GM19351 (cell line): Measurements from ENCODE around the gene CDC34.
"Not testable (repeated sequence)": the region's sequence is repeated elsewhere in the genome, so short reads cannot be mapped to it uniquely, and the experiment has no call there.

Experiments used
- ATAC-seq: cut with Tn5 transposase; IDR thresholded peaks from one replicate; pipeline ENCODE4 v1.9.1; 2021; ENCODE audit warnings: mild to moderate bottlenecking, moderate library complexity; ENCODE audit not compliant: unreplicated experiment

The CDC34 gene

GRCh38 chr19:572743-573518 is 41.4 kb downstream of the CDC34 start:
- no peak for ATAC-seq

- no peak for ATAC-seq
Observed at GRCh38 chr19:573519-573825, 41.9 kb downstream of the CDC34 start.

- ATAC-seq, result no peak
Observed at GRCh38 chr19:574658-575526, 43.3 kb downstream of the CDC34 start.

DNA sequence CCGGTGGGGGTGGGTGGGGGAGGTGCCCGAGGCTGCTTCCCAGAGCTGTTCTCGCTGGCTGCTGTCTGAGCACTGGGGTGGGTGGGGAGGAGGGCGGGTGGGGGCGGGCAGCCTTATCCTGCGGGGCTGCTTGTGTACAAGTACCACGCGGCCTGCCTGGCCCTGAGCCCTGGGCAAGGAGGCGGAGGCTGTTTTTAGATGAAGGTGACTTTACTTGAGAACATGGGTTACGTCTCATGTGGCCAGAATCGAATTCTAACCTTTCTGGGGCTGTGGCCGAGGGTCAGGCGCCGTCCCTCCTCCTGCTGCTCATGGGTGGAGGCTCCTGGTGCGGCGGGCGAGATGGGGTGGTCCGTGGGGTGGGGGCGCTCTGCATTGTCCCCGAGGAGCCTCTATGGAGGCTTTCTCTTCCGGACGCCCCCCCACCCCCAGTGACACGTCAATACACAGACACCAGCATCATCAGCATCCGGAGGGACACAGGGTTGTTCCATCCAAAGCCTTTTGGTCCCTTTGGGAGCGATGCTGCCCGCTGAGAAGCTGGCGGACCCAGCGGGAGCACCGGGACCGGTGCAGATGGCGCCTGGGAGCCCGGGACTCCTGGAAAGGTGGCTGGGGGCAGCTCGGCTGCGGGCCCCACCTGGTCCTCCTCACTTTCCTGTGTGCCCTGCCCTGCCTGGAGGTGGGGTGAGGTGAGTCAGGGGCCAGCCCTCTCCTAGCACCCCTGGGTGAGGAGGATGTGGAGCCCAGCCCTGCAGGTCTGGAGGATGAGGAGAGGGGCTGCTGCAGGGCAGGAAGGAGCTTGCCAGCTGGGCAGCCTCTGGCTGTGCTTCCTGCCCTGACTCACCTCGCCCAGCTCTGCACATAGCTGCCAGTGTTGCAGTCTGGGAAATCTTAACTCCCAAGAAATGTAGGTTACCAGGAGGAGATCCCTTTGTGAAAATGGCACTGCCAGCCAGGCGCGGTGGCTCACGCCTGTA is 44.3 kb downstream of the CDC34 start:
- ATAC-seq, result no peak

DNA sequence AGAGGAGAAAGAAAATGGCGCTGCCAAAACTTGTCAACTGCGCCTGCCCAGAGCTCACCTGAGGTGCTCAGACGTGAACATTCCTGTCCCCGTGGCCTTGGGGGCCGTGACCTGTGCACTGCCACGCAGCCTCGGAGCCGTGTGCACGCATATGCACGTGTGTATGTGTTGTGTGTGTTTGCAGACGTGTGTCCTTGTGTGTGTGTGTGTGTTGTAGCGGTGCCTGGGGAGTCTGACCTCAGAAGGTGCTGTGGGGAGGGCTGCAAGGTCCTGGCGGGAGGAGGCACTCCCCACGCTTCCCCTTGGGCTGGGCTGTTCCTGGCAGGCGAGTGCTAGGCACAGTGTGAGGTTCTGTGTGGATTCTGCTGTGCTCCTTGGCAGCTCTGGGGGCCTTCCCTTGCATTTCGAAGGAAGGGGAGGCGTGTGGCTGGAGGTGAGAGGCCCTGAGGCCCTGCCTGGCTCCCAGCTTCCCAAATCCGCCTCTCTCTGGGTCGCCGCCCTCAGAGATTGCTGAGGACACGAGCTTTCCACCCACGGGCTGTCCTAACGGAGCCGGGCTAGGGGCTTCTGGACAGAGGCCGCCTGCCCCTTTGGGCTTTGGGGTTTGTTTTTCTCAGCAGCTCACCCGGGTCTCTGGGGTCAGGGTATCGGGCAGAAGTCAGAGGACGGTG is 45.3 kb downstream of the CDC34 start:
- ATAC-seq, result no peak

GRCh38 chr19:577439-578392 is 46.2 kb downstream of the CDC34 start:
- no peak for ATAC-seq

DNA sequence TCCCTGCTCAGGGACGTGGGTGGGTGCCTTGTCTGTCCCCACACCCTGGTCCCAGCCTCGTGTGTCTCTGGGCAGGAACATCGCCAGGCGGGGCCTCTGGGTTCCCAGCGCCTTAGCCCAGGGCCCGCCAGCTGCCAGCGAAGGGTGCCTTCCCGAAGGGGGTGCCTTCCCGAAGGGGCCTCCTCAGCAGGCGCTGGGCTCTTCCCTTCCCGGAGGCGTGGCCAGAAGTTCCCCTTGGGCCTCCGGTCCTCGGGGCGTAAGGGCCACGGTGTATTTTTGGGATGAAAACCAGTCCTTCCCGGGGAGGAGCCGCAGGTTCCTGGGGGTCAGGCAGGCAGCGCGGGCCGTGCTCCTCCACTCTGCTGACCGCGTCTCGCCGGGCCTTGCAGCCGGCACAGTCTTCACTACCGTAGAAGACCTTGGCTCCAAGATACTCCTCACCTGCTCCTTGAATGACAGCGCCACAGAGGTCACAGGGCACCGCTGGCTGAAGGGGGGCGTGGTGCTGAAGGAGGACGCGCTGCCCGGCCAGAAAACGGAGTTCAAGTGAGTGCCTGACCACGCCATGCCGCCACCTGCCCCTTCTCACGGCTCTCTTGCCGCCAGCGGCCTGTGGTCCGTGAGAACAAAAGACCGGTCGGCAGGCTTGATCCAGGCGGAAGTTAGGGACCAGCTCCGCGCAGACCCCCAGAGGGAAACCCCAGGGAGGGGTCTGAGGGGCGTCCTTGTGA is 47.7 kb downstream of the CDC34 start:
- no peak for ATAC-seq

GRCh38 chr19:579842-580155 is 48.2 kb downstream of the CDC34 start:
- ATAC-seq, result no peak

DNA sequence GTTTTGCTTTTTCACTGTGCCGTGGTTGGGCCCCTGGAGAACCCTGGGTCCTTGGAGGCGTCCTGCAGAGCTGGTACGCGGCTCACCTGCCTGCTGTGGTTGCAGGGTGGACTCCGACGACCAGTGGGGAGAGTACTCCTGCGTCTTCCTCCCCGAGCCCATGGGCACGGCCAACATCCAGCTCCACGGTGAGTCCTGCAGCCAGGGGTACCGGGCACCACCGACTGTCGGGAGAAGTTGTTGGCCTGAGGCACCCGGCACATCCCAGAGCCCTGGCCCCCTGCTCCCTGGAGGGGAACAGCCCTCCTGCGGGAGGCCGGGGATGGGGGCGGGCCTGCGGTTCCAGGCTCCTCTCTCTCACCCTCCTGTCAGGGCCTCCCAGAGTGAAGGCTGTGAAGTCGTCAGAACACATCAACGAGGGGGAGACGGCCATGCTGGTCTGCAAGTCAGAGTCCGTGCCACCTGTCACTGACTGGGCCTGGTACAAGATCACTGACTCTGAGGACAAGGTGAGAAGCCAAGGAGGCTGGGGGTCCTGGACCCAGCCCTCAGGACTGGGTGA is 48.8 kb downstream of the CDC34 start:
- ATAC-seq, result no peak

- ATAC-seq, result no peak
Observed at GRCh38 chr19:581399-582111, 50.0 kb downstream of the CDC34 start.

GRCh38 chr19:582497-583197 is 51.1 kb downstream of the CDC34 start:
- no peak for ATAC-seq

DNA sequence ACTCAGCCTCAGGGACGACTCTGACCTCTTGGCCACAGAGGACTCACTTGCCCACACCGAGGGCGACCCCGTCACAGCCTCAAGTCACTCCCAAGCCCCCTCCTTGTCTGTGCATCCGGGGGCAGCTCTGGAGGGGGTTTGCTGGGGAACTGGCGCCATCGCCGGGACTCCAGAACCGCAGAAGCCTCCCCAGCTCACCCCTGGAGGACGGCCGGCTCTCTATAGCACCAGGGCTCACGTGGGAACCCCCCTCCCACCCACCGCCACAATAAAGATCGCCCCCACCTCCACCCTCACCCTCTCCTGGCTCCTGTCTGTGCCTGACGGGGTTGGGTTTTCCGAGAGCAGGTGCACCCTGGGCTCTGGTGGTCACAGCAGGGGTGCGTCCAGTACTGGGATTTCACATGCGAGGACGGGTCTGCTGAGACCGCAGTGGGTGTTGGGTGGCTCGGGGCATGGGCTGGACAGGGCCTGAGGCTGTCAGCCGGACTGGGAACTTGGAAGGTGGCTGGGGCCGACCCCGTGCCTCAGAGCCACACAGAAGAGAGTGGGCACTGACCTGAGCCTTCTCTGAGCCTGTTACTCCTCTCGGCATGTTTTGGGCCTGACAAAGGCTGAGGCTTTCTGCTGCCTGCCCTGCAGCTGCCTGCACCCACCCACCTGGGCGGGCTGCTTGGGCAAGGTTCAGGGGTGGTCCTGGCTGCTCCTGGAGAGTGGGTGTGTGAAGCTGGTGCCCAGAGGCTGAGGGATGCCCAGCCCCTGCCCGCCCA is 51.8 kb downstream of the CDC34 start:
- ATAC-seq, result no peak

DNA sequence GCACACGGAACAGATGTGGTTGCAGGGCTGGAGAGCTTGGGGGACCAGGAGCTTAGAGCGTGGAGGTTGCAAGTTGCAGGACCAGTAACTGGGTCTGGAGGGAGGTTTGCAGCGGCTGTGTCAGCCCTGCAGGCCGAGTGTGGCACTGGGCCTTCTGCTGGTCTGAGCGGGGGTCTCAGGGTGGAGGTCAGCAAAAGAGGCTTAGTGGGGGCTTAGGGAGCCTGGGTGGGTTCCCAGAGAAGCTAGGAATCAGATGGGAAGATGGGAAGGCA is 52.3 kb downstream of the CDC34 start:
- ATAC-seq, result no peak

DNA sequence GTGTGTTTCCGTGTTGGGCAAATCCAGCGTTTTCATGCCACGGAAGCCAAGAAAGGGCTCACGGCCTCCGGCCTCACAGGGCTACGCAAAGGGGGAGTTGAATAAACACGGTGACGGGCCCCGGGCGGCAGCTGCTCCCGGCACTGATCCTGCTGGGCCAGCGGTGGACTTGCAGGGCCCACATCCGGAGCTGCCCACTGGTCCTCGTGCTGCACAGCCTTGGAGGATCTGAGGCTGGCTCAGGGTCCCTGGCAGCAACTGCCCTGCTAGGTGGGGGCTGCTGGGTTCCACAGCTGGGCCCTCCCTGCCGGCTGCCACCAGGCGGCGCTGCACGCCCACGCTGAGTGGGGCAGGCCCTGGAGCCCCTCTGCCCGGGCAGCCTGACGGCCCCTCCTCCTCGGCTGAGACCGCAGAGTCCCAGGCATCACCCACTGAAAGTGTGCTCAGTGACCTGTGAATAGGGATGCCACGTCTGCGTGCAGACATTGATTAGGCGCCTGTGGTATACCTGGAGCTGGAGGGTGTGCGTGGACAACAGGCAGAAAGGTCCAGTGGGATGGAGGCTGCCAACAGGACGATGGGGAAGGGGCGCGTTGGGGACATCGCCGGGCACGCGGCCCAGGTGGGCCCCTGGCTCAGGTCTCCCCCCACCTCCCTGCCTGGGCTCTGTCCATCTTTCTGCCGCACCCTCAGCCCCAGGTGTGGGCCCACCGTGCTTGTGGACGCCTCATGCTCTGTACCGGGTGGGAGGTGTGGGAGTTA is 52.9 kb downstream of the CDC34 start:
- ATAC-seq, result no peak

GRCh38 chr19:585146-585545 is 53.6 kb downstream of the CDC34 start:
- not testable (repeated sequence) for ATAC-seq

- no peak for ATAC-seq
Observed at GRCh38 chr19:585551-586110, 54.1 kb downstream of the CDC34 start.
